Measurements from ENCODE around the gene HFE. TPM values are rescaled to one million over a fixed set of nuclear protein-coding genes. Genes with fewer than 3 reads are reported as not detected.

Gene HFE
- total RNA-seq, 2 donors from 2014 or later, result 0.23 to 2.1 TPM

GRCh38 chr6:26121141-26122004, 34.1 kb downstream of the HFE start:
- Mint-ChIP-seq H3K9me3 (no peaks in the 10 kb centered on the region), H3K36me3 (peaks cover 28 to 33% of the 10 kb centered on the region in 2 donors), H3K27ac (peak overlapping the region; percentile 97 to 100)
- ATAC-seq (no peak), DNase-seq (ENCODE audit: low spot score in 2 of 2) (no peak)

GRCh38 chr6:26122005-26122388, 34.8 kb downstream of the HFE start:
- DNase-seq (ENCODE audit: low spot score in 2 of 2) (no peak), ATAC-seq (no peak)
- H3K27ac Mint-ChIP-seq, result peak overlapping the region; percentile 97 to 100
- peaks cover 34 to 38% of the 10 kb centered on the region in 2 donors for H3K36me3 Mint-ChIP-seq
- H3K9me3 Mint-ChIP-seq, result no peaks in the 10 kb centered on the region

- peak overlapping the region; percentile 97 to 100 for H3K27ac Mint-ChIP-seq
- ATAC-seq (peak in 1 of 2 donors; percentile 2), DNase-seq (ENCODE audit: low spot score in 2 of 2) (peak in 1 of 2 donors; percentile 16)
- no peaks in the 10 kb centered on the region for H3K9me3 Mint-ChIP-seq
- H3K36me3 Mint-ChIP-seq, result peaks cover 34 to 38% of the 10 kb centered on the region in 2 donors
Measured at GRCh38 chr6:26122402-26122792, 35.2 kb downstream of the HFE start.

GRCh38 chr6:26122793-26123674, 35.8 kb downstream of the HFE start:
- Mint-ChIP-seq H3K9me3 (no peaks in the 10 kb centered on the region), H3K27ac (peak overlapping the region; percentile 97 to 100), H3K36me3 (peaks cover 34 to 38% of the 10 kb centered on the region in 2 donors)
- ATAC-seq (peak; percentile 62 to 72), DNase-seq (ENCODE audit: low spot score in 2 of 2) (peak; percentile 89 to 94)

GRCh38 chr6:26123675-26123946, 36.4 kb downstream of the HFE start:
- Mint-ChIP-seq H3K9me3 (no peaks in the 10 kb centered on the region), H3K27ac (peak overlapping the region; percentile 97 to 100), H3K36me3 (peaks cover 34 to 42% of the 10 kb centered on the region in 2 donors)
- ATAC-seq (no peak), DNase-seq (ENCODE audit: low spot score in 2 of 2) (peak; percentile 91 to 93)

- DNase-seq (ENCODE audit: low spot score in 2 of 2) (peak; percentile 77 to 86), ATAC-seq (peak; percentile 76 to 84)
- Mint-ChIP-seq H3K9me3 (no peaks in the 10 kb centered on the region), H3K36me3 (peaks cover 34 to 43% of the 10 kb centered on the region in 2 donors), H3K27ac (peak overlapping the region; percentile 97 to 100)
Measured at GRCh38 chr6:26123947-26124780, 36.9 kb downstream of the HFE start.

- Mint-ChIP-seq H3K36me3 (peaks cover 34 to 43% of the 10 kb centered on the region in 2 donors), H3K9me3 (no peaks in the 10 kb centered on the region), H3K27ac (peak overlapping the region; percentile 97 to 100)
- DNase-seq (ENCODE audit: low spot score in 2 of 2), result peak in 1 of 2 donors; percentile 44
- ATAC-seq, result no peak
Measured at GRCh38 chr6:26124781-26125685, 37.8 kb downstream of the HFE start.

- DNase-seq (ENCODE audit: low spot score in 2 of 2) (no peak), ATAC-seq (no peak)
- Mint-ChIP-seq H3K27ac (peak overlapping the region; percentile 97 to 100), H3K36me3 (peaks cover 34 to 39% of the 10 kb centered on the region in 2 donors), H3K9me3 (no peaks in the 10 kb centered on the region)
Measured at GRCh38 chr6:26126394-26127235, 39.4 kb downstream of the HFE start.

- Mint-ChIP-seq H3K27ac (peak overlapping the region; percentile 97 to 100), H3K9me3 (no peaks in the 10 kb centered on the region), H3K36me3 (peaks cover 34 to 39% of the 10 kb centered on the region in 2 donors)
- ATAC-seq, result no peak
- no peak for DNase-seq (ENCODE audit: low spot score in 2 of 2)
Measured at GRCh38 chr6:26128013-26128771, 41.0 kb downstream of the HFE start.

- peaks cover 21 to 24% of the 10 kb centered on the region in 2 donors for H3K36me3 Mint-ChIP-seq
- no peak for ATAC-seq
- H3K27ac Mint-ChIP-seq, result peak overlapping the region in 1 of 2 donors; percentile 7
Measured at GRCh38 chr6:26129656-26130055, 42.4 kb downstream of the HFE start.

GRCh38 chr6:26130581-26131249, 43.5 kb downstream of the HFE start:
- Mint-ChIP-seq H3K27ac (peak overlapping the region in 1 of 2 donors; percentile 7), H3K36me3 (peaks cover 13 to 14% of the 10 kb centered on the region in 2 donors), H3K9me3 (no peaks in the 10 kb centered on the region)
- ATAC-seq (peak; percentile 4 to 21), DNase-seq (ENCODE audit: low spot score in 2 of 2) (no peak)

More at GRCh38 chr6:26129656-26130055, 42.4 kb downstream of the HFE start:
- no peak for DNase-seq (ENCODE audit: low spot score in 2 of 2)
- no peaks in the 10 kb centered on the region for H3K9me3 Mint-ChIP-seq

- DNase-seq (ENCODE audit: low spot score in 2 of 2) (no peak), ATAC-seq (no peak)
- Mint-ChIP-seq H3K36me3 (peaks cover 4 to 8% of the 10 kb centered on the region in 2 donors), H3K9me3 (no peaks in the 10 kb centered on the region), H3K27ac (peak overlapping the region in 1 of 2 donors; percentile 38)
Measured at GRCh38 chr6:26131618-26132017, 44.4 kb downstream of the HFE start.

- no peak for ATAC-seq
- Mint-ChIP-seq H3K36me3 (no peaks in the 10 kb centered on the region), H3K9me3 (no peaks in the 10 kb centered on the region), H3K27ac (no peak overlapping the region)
- DNase-seq (ENCODE audit: low spot score in 2 of 2), result no peak
Measured at GRCh38 chr6:26133730-26134129, 46.5 kb downstream of the HFE start.

GRCh38 chr6:26136321-26136720, 49.1 kb downstream of the HFE start:
- H3K9me3 Mint-ChIP-seq, result no peaks in the 10 kb centered on the region
- H3K36me3 Mint-ChIP-seq, result no peaks in the 10 kb centered on the region
- no peak for ATAC-seq
- no peak for DNase-seq (ENCODE audit: low spot score in 2 of 2)
- no peak overlapping the region for H3K27ac Mint-ChIP-seq

Measured in activated naive CD4-positive, alpha-beta T cell treated with anti-CD3 and anti-CD28 coated beads, Interleukin-2, amount 50 U/mL, for 72 hours (primary cell).